ENCODE measurements around the gene MTOR.
"Not testable (repeated sequence)": the region's sequence is repeated elsewhere in the genome, so short reads cannot be mapped to it uniquely, and the experiment has no call there.

MTOR gene

GRCh38 chr1:11109047-11109760 is 153.1 kb downstream of the MTOR start:
- no peak for DNase-seq (ENCODE audit: low read depth in 2 of 2)

- DNase-seq (ENCODE audit: low read depth in 2 of 2), result no peak
These were observed 154.8 kb downstream of the MTOR start for GRCh38 chr1:11107599-11107998.

GRCh38 chr1:11105586-11105985 is 156.8 kb downstream of the MTOR start:
- no peak for DNase-seq (ENCODE audit: low read depth in 2 of 2)

DNA sequence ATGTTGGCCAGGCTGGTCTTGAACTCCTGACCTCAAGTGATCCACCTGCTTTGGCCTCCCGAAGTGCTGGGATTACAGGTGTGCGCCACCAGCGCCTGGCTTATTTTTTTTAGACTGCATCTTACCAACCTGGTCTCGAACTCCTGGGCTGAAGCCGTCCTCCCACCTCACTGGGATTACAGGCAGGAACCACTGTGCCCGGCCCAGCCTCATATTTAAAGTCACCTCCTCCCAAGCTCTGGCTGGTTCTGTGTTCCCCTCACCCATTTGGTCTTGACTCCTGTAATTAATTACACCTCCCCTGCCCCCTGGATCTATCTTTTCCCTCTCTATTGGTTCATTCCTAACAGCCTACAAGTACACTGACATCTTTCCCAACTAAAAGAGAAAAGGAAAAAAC is 161.0 kb downstream of the MTOR start:
- no peak for DNase-seq (ENCODE audit: low read depth in 2 of 2)

DNA sequence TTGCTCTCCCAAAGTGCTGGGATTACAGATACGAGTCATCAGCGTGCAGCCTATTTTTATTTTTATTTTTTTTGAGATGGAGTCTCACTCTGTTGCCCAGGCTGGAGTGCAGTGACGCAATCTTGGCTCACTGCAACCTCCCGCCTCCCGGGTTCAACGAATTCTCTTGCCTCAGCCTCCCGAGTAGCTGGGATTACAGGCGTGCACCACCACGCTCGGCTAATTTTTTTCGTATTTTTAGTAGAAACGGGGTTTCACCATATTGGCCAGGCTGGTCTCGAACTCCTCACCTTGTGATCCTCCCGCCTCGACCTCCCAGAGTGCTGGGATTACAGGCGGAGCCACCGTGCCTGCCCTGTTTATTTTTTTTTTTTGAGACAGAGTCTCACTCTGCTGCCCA is 161.5 kb downstream of the MTOR start:
- not testable (repeated sequence) for DNase-seq (ENCODE audit: low read depth in 2 of 2)

DNA sequence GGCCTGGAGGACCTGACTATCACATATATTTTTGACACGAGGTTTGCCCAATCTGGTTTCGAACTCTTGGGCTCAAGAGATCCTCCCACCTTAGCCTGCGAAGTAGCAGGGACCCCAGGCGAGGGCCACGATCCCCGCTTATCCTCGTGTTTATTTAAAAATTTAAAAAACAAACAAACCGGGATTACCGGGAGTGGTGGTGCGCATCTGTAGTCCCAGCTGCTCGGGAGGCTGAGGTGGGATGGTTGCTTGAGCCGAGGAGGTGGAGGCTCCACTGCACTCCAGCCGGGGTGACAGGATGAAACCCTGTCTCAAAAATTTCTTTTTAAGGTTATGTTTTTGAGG is 162.2 kb downstream of the MTOR start:
- DNase-seq (ENCODE audit: low read depth in 2 of 2), result no peak

DNA sequence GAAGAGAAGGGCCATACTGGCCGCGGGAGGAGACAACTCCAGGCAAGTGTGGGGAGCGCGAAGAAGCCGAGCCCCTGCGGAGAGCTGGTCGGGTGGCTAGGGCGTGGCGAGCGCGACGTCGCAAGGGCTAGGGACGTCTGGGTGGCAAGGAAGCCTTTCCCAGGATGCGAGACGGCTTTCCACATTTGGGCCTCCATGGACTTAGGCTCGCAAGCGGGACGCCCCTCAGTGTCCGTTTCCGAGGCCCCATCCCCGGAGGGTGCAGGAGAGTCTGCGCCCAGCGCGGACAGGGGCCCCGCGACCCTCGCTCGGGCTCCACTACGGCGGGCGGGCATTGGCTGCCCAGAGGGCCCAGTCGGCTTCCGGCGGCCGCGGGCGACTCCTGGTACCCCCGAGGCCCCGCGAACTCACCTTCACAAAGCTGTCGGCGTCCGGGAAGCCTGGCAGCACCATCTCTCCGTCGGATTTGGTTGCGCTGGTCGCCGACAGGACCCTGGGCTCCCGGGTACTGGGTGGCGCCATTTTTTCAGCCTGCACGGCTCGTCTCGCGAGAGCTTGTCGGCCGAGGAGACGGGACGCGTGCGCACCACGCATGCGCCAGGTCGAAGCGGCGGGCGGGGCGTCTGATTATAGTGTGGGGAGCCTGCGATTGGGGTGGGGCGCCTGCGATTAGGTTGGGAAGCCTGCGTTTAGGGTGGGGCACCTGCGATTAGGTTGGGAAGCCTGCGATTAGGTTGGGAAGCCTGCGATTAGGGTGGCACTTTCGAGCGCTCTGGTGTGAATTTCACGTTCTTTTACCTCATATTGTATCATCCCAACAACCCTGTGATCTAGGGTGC is 162.8 kb downstream of the MTOR start, which contains the start of gene EXOSC10:
Gene EXOSC10, minus strand, starts transcription at position 560 of the 839 bp plus-strand sequence. Its CDS starts 38 bp downstream, at position 522.
- peak; percentile 92 to 93 for DNase-seq (ENCODE audit: low read depth in 2 of 2)

DNA sequence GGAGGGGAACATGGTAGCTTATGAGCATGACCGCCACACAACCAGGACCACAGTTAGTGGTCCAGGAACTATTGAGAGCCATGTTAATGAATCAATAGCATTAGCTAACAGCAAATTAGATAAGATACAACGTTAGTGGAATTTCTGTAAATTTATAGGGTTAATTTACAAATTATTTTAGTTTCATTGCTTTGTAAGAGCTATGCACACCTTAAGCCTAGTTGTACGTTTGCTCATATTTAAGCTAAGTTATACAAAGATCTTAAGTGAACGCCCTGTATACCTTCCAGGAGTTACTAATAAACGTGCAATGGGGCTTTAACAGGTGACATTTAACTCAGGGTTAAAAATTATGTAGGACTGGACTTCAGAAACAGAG is 163.4 kb downstream of the MTOR start:
- no peak for DNase-seq (ENCODE audit: low read depth in 2 of 2)

- not testable (repeated sequence) for DNase-seq (ENCODE audit: low read depth in 2 of 2)
These were observed 178.6 kb downstream of the MTOR start for GRCh38 chr1:11083784-11084183.

- no peak for DNase-seq (ENCODE audit: low read depth in 2 of 2)
These were observed 181.4 kb downstream of the MTOR start for GRCh38 chr1:11080931-11081330.

GRCh38 chr1:11078631-11079030 is 183.7 kb downstream of the MTOR start:
- no peak for DNase-seq (ENCODE audit: low read depth in 2 of 2)

- DNase-seq (ENCODE audit: low read depth in 2 of 2), result not testable (repeated sequence)
These were observed 189.0 kb downstream of the MTOR start for GRCh38 chr1:11073398-11073797.

GRCh38 chr1:11072216-11072917 is 190.0 kb downstream of the MTOR start:
- no peak for DNase-seq (ENCODE audit: low read depth in 2 of 2)

- no peak for DNase-seq (ENCODE audit: low read depth in 2 of 2)
These were observed 190.7 kb downstream of the MTOR start for GRCh38 chr1:11071463-11072215.

- no peak for DNase-seq (ENCODE audit: low read depth in 2 of 2)
These were observed 191.5 kb downstream of the MTOR start for GRCh38 chr1:11070876-11071275.

GRCh38 chr1:11068600-11069473 is 193.5 kb downstream of the MTOR start:
- no peak for DNase-seq (ENCODE audit: low read depth in 2 of 2)

- no peak for DNase-seq (ENCODE audit: low read depth in 2 of 2)
These were observed 194.4 kb downstream of the MTOR start for GRCh38 chr1:11067716-11068599.

GRCh38 chr1:11065796-11066195 is 196.6 kb downstream of the MTOR start:
- no peak for DNase-seq (ENCODE audit: low read depth in 2 of 2)

- DNase-seq (ENCODE audit: low read depth in 2 of 2), result no peak
These were observed 197.4 kb downstream of the MTOR start for GRCh38 chr1:11064942-11065341.

Measured in stimulated activated CD8-positive, alpha-beta memory T cell treated with anti-CD3 and anti-CD28 coated beads, Interleukin-2, amount 100 ng/mL, for 48 hours (primary cell).